Measurements from ENCODE around the gene CYBA. TPM values are rescaled to one million over a fixed set of nuclear protein-coding genes. Genes with fewer than 3 reads are reported as not detected.

CYBA gene
- polyA plus RNA-seq, 1 donor (not counting 4 experiments of a cell fraction or from before 2014, with no cell fraction given): 4.4 TPM

- Histone ChIP-seq H3K4me2 (ENCODE audit: control insufficient read depth, extremely low read depth, insufficient read depth, low read depth, low read length) (no peak overlapping the region), H3K4me1 (ENCODE audit: control insufficient read depth, extremely low read depth, insufficient read depth, low read length) (no peaks in the 10 kb centered on the region), H3K4me3 (ENCODE audit: control insufficient read depth in 2 of 3, extremely low read depth in 1 of 3, insufficient read depth in 2 of 3, low read depth in 1 of 3, low read length in 3 of 3) (no peak overlapping the region), H3K79me2 (ENCODE audit: control insufficient read depth, insufficient read depth, low read length) (peaks cover 32% of the 10 kb centered on the region), H3K9ac (ENCODE audit: control insufficient read depth, extremely low read depth, insufficient read depth, low read length) (no peak overlapping the region), H3K36me3 (ENCODE audit: control insufficient read depth in 2 of 2, extremely low read depth in 1 of 2, insufficient read depth in 2 of 2, low read length in 2 of 2) (peaks cover 48 to 49% of the 10 kb centered on the region in 2 experiments), H3K27me3 (ENCODE audit: control insufficient read depth, extremely low read depth, insufficient read depth, low read length) (no peaks in the 10 kb centered on the region), H3K27ac (ENCODE audit: control insufficient read depth, insufficient read depth, low read length) (no peak overlapping the region), H3K9me1 (ENCODE audit: control insufficient read depth, extremely low read depth, insufficient read depth, low read length) (no peaks in the 10 kb centered on the region), H4K20me1 (ENCODE audit: control insufficient read depth, extremely low read depth, insufficient read depth, low read length) (peaks cover 22% of the 10 kb centered on the region), H2AFZ (ENCODE audit: control insufficient read depth, low read length) (no peak overlapping the region), H3K9me3 (ENCODE audit: control insufficient read depth, low read depth, low read length) (no peaks in the 10 kb centered on the region)
- dilution Hi-C loops (cut with MboI; ENCODE audit: extremely low pct_ligation_motif_present, low sequenced_read_pairs): loop anchor here (25.0 kb wide), 1 partner anchor 107 kb away; no protein-coding TSS in a partner anchor
- TF ChIP-seq CTCF (optimal IDR thresholded peaks at IDR 0.05 in 1 of 3, IDR thresholded peaks at IDR 0.05 in 1 of 3, conservative IDR thresholded peaks at IDR 0.05 in 1 of 3; ENCODE audit: extremely low read depth in 1 of 3, insufficient read depth in 2 of 3, low read length in 3 of 3): no peak
- TF ChIP-seq EZH2 (IDR thresholded peaks at IDR 0.05; ENCODE audit: low read length): no peak
- DNase-seq (ENCODE audit: low read depth, low spot score) (no peak), FAIRE-seq (no peak)
Observed at GRCh38 chr16:88655053-88655732, 4.3 kb upstream of the CYBA start.

- peaks cover 25% of the 10 kb centered on the region for H3K79me2 ChIP-seq (ENCODE audit: control insufficient read depth, insufficient read depth, low read length)
- FAIRE-seq (no peak), DNase-seq (ENCODE audit: low read depth, low spot score) (no peak)
- no peaks in the 10 kb centered on the region for H3K9me1 ChIP-seq (ENCODE audit: control insufficient read depth, extremely low read depth, insufficient read depth, low read length)
- peaks cover 22% of the 10 kb centered on the region for H4K20me1 ChIP-seq (ENCODE audit: control insufficient read depth, extremely low read depth, insufficient read depth, low read length)
- no peaks in the 10 kb centered on the region for H3K4me1 ChIP-seq (ENCODE audit: control insufficient read depth, extremely low read depth, insufficient read depth, low read length)
- dilution Hi-C loops (cut with MboI; ENCODE audit: extremely low pct_ligation_motif_present, low sequenced_read_pairs): loop anchor here (25.0 kb wide), 1 partner anchor 108 kb away; no protein-coding TSS in a partner anchor
- no peak overlapping the region for H3K27ac ChIP-seq (ENCODE audit: control insufficient read depth, insufficient read depth, low read length)
- no peaks in the 10 kb centered on the region for H3K9me3 ChIP-seq (ENCODE audit: control insufficient read depth, low read depth, low read length)
- H3K9ac ChIP-seq (ENCODE audit: control insufficient read depth, extremely low read depth, insufficient read depth, low read length): no peak overlapping the region
- no peak overlapping the region for H3K4me2 ChIP-seq (ENCODE audit: control insufficient read depth, extremely low read depth, insufficient read depth, low read depth, low read length)
- no peak overlapping the region for H3K4me3 ChIP-seq (ENCODE audit: control insufficient read depth in 2 of 3, extremely low read depth in 1 of 3, insufficient read depth in 2 of 3, low read depth in 1 of 3, low read length in 3 of 3)
- H3K36me3 ChIP-seq (ENCODE audit: control insufficient read depth in 2 of 2, extremely low read depth in 1 of 2, insufficient read depth in 2 of 2, low read length in 2 of 2): peaks cover 44 to 45% of the 10 kb centered on the region in 2 experiments
- TF ChIP-seq CTCF (optimal IDR thresholded peaks at IDR 0.05 in 1 of 3, IDR thresholded peaks at IDR 0.05 in 1 of 3, conservative IDR thresholded peaks at IDR 0.05 in 1 of 3; ENCODE audit: extremely low read depth in 1 of 3, insufficient read depth in 2 of 3, low read length in 3 of 3) (no peak), EZH2 (IDR thresholded peaks at IDR 0.05; ENCODE audit: low read length) (no peak)
- H2AFZ ChIP-seq (ENCODE audit: control insufficient read depth, low read length): no peak overlapping the region
- H3K27me3 ChIP-seq (ENCODE audit: control insufficient read depth, extremely low read depth, insufficient read depth, low read length): no peaks in the 10 kb centered on the region
Observed at GRCh38 chr16:88654363-88655052, 3.7 kb upstream of the CYBA start.
